BE2C (cell line): ENCODE measurements around the gene TBC1D16.

Experiments
- DNase-seq: peaks from one replicate; pipeline ENCODE4 v3.0.0-alpha.2; 2020
- H3K27me3 ChIP-seq: fragments of 250-450 bp; sonication (Bioruptor Pico); 2 replicates; pipeline ENCODE4 v1.5.1; 2020; ENCODE audit warnings: mild to moderate bottlenecking
- H3K36me3 ChIP-seq: fragments of 250-450 bp; sonication (Bioruptor Pico); 2 replicates; pipeline ENCODE4 v1.5.1; 2020; ENCODE audit warnings: mild to moderate bottlenecking
- H3K4me1 ChIP-seq: fragments of 250-450 bp; sonication (Bioruptor Pico); 2 replicates; pipeline ENCODE4 v1.5.1; 2020
- H3K4me3 ChIP-seq: 2 replicates; pipeline ENCODE4 v1.5.1; 2011; ENCODE audit warnings: low read depth, low read length
- H3K9me3 ChIP-seq: fragments of 250-450 bp; sonication (Bioruptor Pico); 2 replicates; pipeline ENCODE4 v1.5.1; 2020
- CTCF ChIP-seq: IDR thresholded peaks from 2 replicates; pipeline ENCODE4 v1.5.1; 2012; ENCODE audit warnings: mild to moderate bottlenecking, low read depth, low read length

The TBC1D16 gene

GRCh38 chr17:80072410-80072809 is 36.7 kb upstream of the TBC1D16 start:
- no peak overlapping the region for H3K4me3 ChIP-seq
- no peaks in the 10 kb centered on the region for H3K36me3 ChIP-seq
- H3K4me1 ChIP-seq, result no peaks in the 10 kb centered on the region
- no peak for TF ChIP-seq CTCF
- DNase-seq, result no peak
- no peaks in the 10 kb centered on the region for H3K9me3 ChIP-seq
- H3K27me3 ChIP-seq, result no peaks in the 10 kb centered on the region

- DNase-seq, result no peak
- no peak for TF ChIP-seq CTCF
- Histone ChIP-seq H3K9me3 (no peaks in the 10 kb centered on the region), H3K36me3 (no peaks in the 10 kb centered on the region), H3K4me3 (no peak overlapping the region), H3K27me3 (no peaks in the 10 kb centered on the region), H3K4me1 (no peaks in the 10 kb centered on the region)
These were observed 35.6 kb upstream of the TBC1D16 start for GRCh38 chr17:80071116-80071841.

GRCh38 chr17:80070375-80071115 is 34.9 kb upstream of the TBC1D16 start:
- DNase-seq, result no peak
- no peaks in the 10 kb centered on the region for H3K36me3 ChIP-seq
- no peak for TF ChIP-seq CTCF
- H3K4me1 ChIP-seq, result no peaks in the 10 kb centered on the region
- no peak overlapping the region for H3K4me3 ChIP-seq
- no peaks in the 10 kb centered on the region for H3K9me3 ChIP-seq
- no peaks in the 10 kb centered on the region for H3K27me3 ChIP-seq

- H3K4me1 ChIP-seq, result no peaks in the 10 kb centered on the region
- no peak for TF ChIP-seq CTCF
- no peaks in the 10 kb centered on the region for H3K36me3 ChIP-seq
- H3K9me3 ChIP-seq, result no peaks in the 10 kb centered on the region
- no peaks in the 10 kb centered on the region for H3K27me3 ChIP-seq
- DNase-seq, result peak; percentile 44
- H3K4me3 ChIP-seq, result no peak overlapping the region
These were observed 32.9 kb upstream of the TBC1D16 start for GRCh38 chr17:80068301-80069222.

GRCh38 chr17:80067393-80067986 is 31.8 kb upstream of the TBC1D16 start:
- H3K27me3 ChIP-seq, result no peaks in the 10 kb centered on the region
- DNase-seq, result no peak
- H3K4me1 ChIP-seq, result no peaks in the 10 kb centered on the region
- no peak for TF ChIP-seq CTCF
- H3K4me3 ChIP-seq, result no peak overlapping the region
- no peaks in the 10 kb centered on the region for H3K9me3 ChIP-seq
- no peaks in the 10 kb centered on the region for H3K36me3 ChIP-seq
